DMS153 (cell line): ENCODE data around the gene MAMSTR.

Source experiments
- DNase-seq: peaks from one replicate; lab custom pipeline; 2025; lab: John Stamatoyannopoulos, UW

MAMSTR gene

DNA sequence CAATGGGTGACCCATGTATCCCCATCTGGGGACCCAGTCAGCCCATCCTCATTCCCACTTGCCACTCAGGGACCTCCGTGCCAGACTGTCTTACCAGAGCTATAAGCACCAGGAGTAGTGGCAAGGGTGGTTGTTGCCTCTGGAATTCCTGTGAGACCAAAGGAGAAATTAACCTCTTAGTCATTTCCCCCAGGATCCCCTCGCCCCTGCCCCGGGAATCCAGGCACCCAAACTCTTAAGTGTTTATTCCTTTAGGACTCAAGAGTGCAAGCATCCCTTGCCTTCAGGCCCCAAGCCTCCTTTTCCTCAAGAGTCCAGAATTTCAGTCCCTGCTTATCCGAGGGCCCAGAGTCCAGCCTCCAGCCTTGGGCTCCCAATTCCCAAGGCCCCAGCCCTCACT lies 55.9 kb downstream of the MAMSTR start:
- DNase-seq, result no peak
